NT2/D1 (cell line): ENCODE data around the gene GUCA2A.

ENCODE experiments used
- YY1 ChIP-seq: IDR thresholded peaks from 2 replicates; pipeline ENCODE4 v1.6.1; 2011; ENCODE audit not compliant: insufficient read length, insufficient read depth
- ZNF274 ChIP-seq: IDR thresholded peaks from 2 replicates; pipeline ENCODE4 v1.6.1; 2011; ENCODE audit warnings: mild to moderate bottlenecking, low read depth, low read length

DNA sequence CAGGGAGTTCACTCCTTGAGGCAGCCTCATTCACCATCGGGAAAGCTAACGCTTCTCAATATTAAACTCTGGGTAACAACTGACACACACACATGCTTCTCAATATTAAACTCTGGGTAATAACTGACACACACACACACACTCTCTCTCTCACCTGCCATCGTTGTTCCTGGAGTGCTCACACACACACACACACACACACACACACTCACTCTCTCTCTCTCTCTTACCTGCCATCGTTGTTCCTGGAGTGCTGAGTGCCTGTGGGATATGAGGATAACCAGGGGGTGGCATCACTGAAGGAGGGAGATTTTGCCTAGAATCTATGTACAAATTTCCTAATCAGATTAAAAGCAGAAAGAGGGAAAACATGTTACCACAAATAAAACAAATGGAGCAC lies 17.1 kb upstream of the GUCA2A start:
- no peak for TF ChIP-seq YY1
- TF ChIP-seq ZNF274, result no peak
